ENCODE measurements around the gene TCAF1. TPM values are rescaled to one million over a fixed set of nuclear protein-coding genes. Genes with fewer than 3 reads are reported as not detected.

Gene TCAF1
- total and polyA plus RNA-seq, 2 donors (not counting 3 experiments of a cell fraction or from before 2014, with no cell fraction given), result 29.0 to 48.3 TPM

GRCh38 chr7:143898810-143899209 is 3.2 kb downstream of the TCAF1 start:
- Histone ChIP-seq H3K36me3 (ENCODE audit: control insufficient read depth in 2 of 2, extremely low read depth in 1 of 2, insufficient read depth in 2 of 2, low read length in 2 of 2) (no peaks in the 10 kb centered on the region), H3K4me2 (ENCODE audit: insufficient read depth, low read length) (no peak overlapping the region), H3K9me1 (replicated peaks; ENCODE audit: control insufficient read depth, extremely low read depth, insufficient read depth, low read length) (no peaks in the 10 kb centered on the region), H2AFZ (ENCODE audit: low read depth, low read length) (no peak overlapping the region), H3K79me2 (ENCODE audit: control insufficient read depth, insufficient read depth, low read length) (peaks cover 53% of the 10 kb centered on the region), H3K4me3 (replicated peaks in 1 of 3; ENCODE audit: insufficient read depth in 1 of 3, low read depth in 1 of 3, low read length in 3 of 3) (no peak overlapping the region), H3K9ac (replicated peaks; ENCODE audit: extremely low read depth, insufficient read depth, low read length) (no peak overlapping the region), H3K27ac (ENCODE audit: insufficient read depth, low read depth, low read length) (no peak overlapping the region), H4K20me1 (replicated peaks; ENCODE audit: control insufficient read depth, extremely low read depth, insufficient read depth, low read length) (no peaks in the 10 kb centered on the region), H3K4me1 (ENCODE audit: control insufficient read depth, extremely low read depth, insufficient read depth, low read length) (peaks cover 15% of the 10 kb centered on the region), H3K27me3 (ENCODE audit: control insufficient read depth in 2 of 2, insufficient read depth in 2 of 2, low read length in 2 of 2) (no peaks in the 10 kb centered on the region), H3K9me3 (replicated peaks; ENCODE audit: control insufficient read depth, insufficient read depth, low read length) (no peaks in the 10 kb centered on the region)
- ChIA-PET CTCF (no interaction called here), POLR2A (no interaction called here)
- intact Hi-C loops (cut with micrococcal nuclease), result no loop called here
- no peak for DNase-seq (ENCODE audit: low read depth, low spot score)
- FAIRE-seq, result no peak
- BruUV-seq (replicated peaks), result no TSS peak
- TF ChIP-seq GATA2 (IDR thresholded peaks at IDR 0.05; ENCODE audit: insufficient read depth, insufficient read length, low read depth, low read length), result no peak
- TF ChIP-seq POLR2A (IDR thresholded peaks at IDR 0.05; ENCODE audit: low read depth, low read length), result no peak
- dilution Hi-C loops (cut with MboI; ENCODE audit: extremely low pct_ligation_motif_present, low sequenced_read_pairs), result no loop called here

- ChIA-PET CTCF (no interaction called here), POLR2A (interaction anchor here (0.9 kb wide), 1 partner anchor 11 kb away, joined by 4 read pairs; no protein-coding TSS in a partner anchor)
- no peak overlapping the region for H3K4me2 ChIP-seq (ENCODE audit: insufficient read depth, low read length)
- TF ChIP-seq MAX (IDR thresholded peaks at IDR 0.05; ENCODE audit: insufficient read depth, insufficient read length) (no peak), FOS (IDR thresholded peaks at IDR 0.05; ENCODE audit: borderline replicate concordance, insufficient read depth, low read length) (no peak), POLR2A (IDR thresholded peaks at IDR 0.05; ENCODE audit: low read depth, low read length) (no peak), CTCF (IDR thresholded peaks at IDR 0.05; ENCODE audit: extremely low read depth in 1 of 2, insufficient read depth in 1 of 2, low read depth in 1 of 2, low read length in 2 of 2) (no peak), MYC (IDR thresholded peaks at IDR 0.05; ENCODE audit: low read depth, low read length) (no peak), POLR2AphosphoS5 (IDR thresholded peaks at IDR 0.05; ENCODE audit: insufficient read depth, low read depth, low read length) (no peak), JUN (IDR thresholded peaks at IDR 0.05; ENCODE audit: borderline replicate concordance, insufficient read depth, insufficient read length, low read depth) (no peak), GATA2 (IDR thresholded peaks at IDR 0.05; ENCODE audit: insufficient read depth, insufficient read length, low read depth, low read length) (no peak), EZH2 (IDR thresholded peaks at IDR 0.05; ENCODE audit: borderline replicate concordance, low read depth, low read length, severe bottlenecking) (no peak)
- H2AFZ ChIP-seq (ENCODE audit: low read depth, low read length), result no peak overlapping the region
- no TSS peak for BruUV-seq (replicated peaks)
- dilution Hi-C loops (cut with MboI; ENCODE audit: extremely low pct_ligation_motif_present, low sequenced_read_pairs), result no loop called here
- no peak overlapping the region for H3K27ac ChIP-seq (ENCODE audit: insufficient read depth, low read depth, low read length)
- H3K4me1 ChIP-seq (ENCODE audit: control insufficient read depth, extremely low read depth, insufficient read depth, low read length), result peaks cover 21% of the 10 kb centered on the region
- H3K9ac ChIP-seq (replicated peaks; ENCODE audit: extremely low read depth, insufficient read depth, low read length), result no peak overlapping the region
- H3K4me3 ChIP-seq (replicated peaks in 1 of 3; ENCODE audit: insufficient read depth in 1 of 3, low read depth in 1 of 3, low read length in 3 of 3), result no peak overlapping the region
- intact Hi-C loops (cut with micrococcal nuclease), result no loop called here
- FAIRE-seq, result no peak
- H3K79me2 ChIP-seq (ENCODE audit: control insufficient read depth, insufficient read depth, low read length), result peaks cover 53% of the 10 kb centered on the region
- H4K20me1 ChIP-seq (replicated peaks; ENCODE audit: control insufficient read depth, extremely low read depth, insufficient read depth, low read length), result no peaks in the 10 kb centered on the region
- no peaks in the 10 kb centered on the region for H3K9me1 ChIP-seq (replicated peaks; ENCODE audit: control insufficient read depth, extremely low read depth, insufficient read depth, low read length)
- no peak for DNase-seq (ENCODE audit: low read depth, low spot score)
- no peaks in the 10 kb centered on the region for H3K27me3 ChIP-seq (ENCODE audit: control insufficient read depth in 2 of 2, insufficient read depth in 2 of 2, low read length in 2 of 2)
- no peaks in the 10 kb centered on the region for H3K36me3 ChIP-seq (ENCODE audit: control insufficient read depth in 2 of 2, extremely low read depth in 1 of 2, insufficient read depth in 2 of 2, low read length in 2 of 2)
- H3K9me3 ChIP-seq (replicated peaks; ENCODE audit: control insufficient read depth, insufficient read depth, low read length), result no peaks in the 10 kb centered on the region
Observed at GRCh38 chr7:143896667-143897066, 5.3 kb downstream of the TCAF1 start.
